ENCODE results near the gene DLG2.

The DLG2 gene

GRCh38 chr11:84719935-84720577 is 907.1 kb downstream of the DLG2 start:
- no peak for DNase-seq

GRCh38 chr11:84714316-84714780 is 912.8 kb downstream of the DLG2 start:
- DNase-seq, result peak; percentile 53

DNA sequence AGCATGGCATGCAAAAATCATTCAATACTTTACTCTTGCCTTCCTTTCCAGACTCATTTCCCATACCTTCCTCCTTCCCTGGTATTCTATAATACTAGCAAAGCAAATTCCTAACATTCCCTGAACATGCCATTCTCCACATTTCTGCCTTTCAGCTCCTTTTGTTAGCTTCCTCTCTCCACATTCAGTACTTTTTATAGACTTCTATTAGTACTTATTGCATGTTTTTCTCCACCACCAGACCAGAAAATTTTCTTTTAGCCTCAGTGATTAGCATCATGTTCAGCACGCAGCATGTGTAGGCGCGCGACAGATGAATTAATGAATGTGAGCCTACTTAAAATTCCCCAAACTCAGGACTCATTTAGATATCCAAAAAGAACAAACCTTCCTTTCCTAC is 935.3 kb downstream of the DLG2 start:
- DNase-seq, result no peak

- no peak for DNase-seq
These were observed 939.7 kb downstream of the DLG2 start for GRCh38 chr11:84687433-84687832.

DNA sequence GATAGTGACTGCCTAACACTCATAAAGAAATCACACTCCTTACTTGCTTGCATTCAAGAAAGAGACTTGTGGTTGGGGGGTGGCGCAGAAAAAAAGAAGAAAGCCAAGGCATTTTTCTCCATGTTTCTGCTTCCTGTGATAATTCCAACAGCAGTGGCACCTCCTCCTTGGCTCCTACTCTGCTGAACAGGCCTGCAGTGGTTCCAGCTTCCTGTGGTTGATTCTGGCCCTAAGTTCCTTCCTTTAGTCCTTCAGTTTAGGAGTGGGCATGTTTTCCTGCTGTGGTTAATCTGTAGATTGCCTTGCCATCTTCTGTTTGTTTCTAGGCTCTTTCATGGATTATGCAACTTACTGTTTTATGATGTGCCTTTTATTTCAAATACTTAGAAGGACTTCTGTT is 940.4 kb downstream of the DLG2 start:
- no peak for DNase-seq

- no peak for DNase-seq
These were observed 941.2 kb downstream of the DLG2 start for GRCh38 chr11:84685976-84686375.

DNA sequence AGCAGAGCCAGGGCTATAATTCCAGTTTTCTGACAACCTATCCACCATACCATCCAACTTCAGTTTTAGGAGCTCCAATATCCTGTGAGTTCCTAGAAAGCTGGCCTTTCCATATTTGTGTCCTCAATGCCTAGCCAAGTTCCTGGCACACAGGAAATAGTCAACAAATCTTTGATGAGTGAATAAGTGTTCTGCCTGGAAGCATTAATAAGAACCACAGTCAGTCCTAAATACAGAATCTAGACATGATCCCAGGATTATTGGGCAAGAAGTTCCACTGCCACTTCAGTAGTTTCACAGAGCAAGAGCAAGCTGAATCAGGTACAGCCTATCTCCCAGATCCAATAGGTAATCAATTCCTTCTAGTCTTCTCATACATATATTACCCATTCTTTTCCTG is 942.0 kb downstream of the DLG2 start:
- DNase-seq, result no peak

DNA sequence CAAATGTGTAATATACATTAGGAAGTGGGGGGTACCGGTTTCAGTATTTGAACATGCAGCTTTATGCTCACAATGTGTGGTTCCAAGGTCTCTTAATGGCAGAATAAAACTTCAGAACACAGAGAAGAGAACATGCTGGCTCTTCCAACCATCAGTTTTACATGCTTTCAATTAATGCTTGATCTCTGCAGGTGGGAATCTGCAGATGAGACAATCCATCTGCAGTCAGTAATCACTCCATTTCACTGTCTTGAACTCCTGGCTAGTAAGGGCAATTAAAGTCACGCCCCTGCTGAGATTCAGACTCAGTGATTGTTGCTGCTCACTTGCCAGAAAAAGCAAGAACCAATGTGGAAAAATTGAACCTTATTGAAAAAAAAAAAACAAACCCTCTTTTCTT is 945.7 kb downstream of the DLG2 start:
- DNase-seq, result no peak

GRCh38 chr11:84675396-84676025 is 951.6 kb downstream of the DLG2 start:
- no peak for DNase-seq

DNA sequence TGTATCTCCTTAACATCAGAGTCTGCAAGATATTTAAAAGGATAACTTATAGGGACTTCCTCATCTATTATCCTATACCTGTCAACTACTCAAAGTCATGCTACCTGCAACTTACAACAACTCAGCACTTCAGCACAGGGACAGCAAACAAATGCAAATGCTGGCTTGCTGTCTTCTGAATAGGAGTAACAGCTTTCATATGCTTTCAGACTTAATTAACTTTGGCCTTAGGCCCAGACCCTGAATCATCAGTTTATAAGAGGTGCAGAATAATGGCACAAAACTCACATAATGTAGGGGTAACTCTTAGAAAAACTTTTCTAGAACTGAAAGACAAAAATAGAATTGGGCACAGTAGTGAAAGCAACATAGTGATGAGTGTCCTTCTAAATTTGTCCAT is 953.4 kb downstream of the DLG2 start:
- DNase-seq, result no peak

DNA sequence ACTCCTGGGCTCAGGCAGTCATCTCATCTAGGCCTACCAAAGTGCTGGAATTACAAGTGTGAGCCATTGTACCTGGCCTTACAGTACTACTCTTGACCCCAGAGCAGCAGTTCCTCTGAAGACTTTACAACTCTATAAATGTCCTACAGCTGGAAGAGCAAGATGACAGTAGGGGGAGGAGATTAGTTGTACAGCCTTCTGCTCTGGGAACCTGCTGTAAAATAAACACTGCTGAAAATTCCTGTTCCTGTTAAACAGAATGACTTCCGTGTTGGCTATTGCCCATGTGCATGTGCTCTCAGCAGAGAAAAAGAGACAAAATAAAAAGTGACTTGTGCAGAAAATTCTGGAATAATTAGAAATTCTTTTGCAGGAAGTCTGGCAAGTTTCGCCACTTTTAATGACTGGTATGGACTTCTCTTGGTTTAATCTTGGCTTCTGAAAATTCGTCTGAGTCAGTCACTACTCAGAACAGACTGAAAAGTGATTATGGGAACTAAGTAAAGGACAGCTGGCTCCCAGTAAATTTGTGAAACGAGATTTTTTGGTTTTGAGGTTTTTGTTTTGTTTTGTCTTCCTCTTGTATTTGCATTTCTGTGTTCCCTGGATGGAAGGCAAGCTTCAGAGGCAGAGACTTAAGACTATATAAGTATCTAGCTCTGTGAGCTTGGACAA is 955.7 kb downstream of the DLG2 start:
- DNase-seq, result no peak

DNA sequence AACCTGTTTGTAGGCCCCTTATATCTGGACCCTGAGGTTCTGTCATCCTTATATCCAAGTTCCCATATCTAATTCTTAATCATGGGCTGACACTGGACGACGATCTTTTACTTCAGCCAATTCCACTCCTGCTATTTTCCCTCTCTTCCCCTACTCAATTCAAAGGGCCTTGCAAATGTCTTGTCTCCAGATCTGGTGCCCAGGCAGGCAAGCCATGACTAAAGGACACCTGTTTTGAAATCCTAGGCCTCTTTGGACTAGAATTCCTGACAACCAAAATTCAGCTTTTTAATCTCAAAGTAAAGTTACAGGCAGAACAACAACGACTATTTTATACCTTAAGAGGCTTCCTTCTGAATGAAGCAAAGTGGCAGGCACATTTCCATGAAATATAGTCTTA is 963.4 kb downstream of the DLG2 start:
- DNase-seq, result no peak

GRCh38 chr11:84660257-84660977 is 966.7 kb downstream of the DLG2 start:
- no peak for DNase-seq

DNA sequence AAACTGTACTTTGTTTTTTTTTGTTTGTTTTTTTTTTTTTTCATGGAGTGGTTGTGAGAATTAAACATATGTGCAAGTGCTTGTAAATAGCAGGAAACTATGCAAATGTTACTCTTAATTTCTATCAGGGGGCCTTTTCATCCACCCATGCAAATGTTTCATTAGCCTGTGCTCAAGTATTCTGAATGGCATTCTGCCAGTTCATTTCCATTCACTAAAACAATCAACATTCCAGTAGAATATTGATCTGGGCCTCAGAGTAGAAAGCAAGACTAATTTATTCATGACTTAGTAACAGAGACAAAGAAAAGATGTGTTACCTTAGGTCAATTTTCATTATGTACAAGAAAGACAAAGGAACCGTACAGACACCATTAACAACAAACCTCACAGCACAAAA is 971.4 kb downstream of the DLG2 start:
- DNase-seq, result no peak

- DNase-seq, result no peak
These were observed 978.7 kb downstream of the DLG2 start for GRCh38 chr11:84648471-84648870.

- no peak for DNase-seq
These were observed 981.0 kb downstream of the DLG2 start for GRCh38 chr11:84645988-84646694.

- no peak for DNase-seq
These were observed 984.6 kb downstream of the DLG2 start for GRCh38 chr11:84642500-84642899.

- no peak for DNase-seq
These were observed 992.8 kb downstream of the DLG2 start for GRCh38 chr11:84634309-84634708.

- no peak for DNase-seq
These were observed 998.1 kb downstream of the DLG2 start for GRCh38 chr11:84628871-84629620.

GRCh38 chr11:84626256-84626655 is 1000.9 kb downstream of the DLG2 start:
- no peak for DNase-seq

GRCh38 chr11:84612645-84613044 is 1014.5 kb downstream of the DLG2 start:
- no peak for DNase-seq

DNA sequence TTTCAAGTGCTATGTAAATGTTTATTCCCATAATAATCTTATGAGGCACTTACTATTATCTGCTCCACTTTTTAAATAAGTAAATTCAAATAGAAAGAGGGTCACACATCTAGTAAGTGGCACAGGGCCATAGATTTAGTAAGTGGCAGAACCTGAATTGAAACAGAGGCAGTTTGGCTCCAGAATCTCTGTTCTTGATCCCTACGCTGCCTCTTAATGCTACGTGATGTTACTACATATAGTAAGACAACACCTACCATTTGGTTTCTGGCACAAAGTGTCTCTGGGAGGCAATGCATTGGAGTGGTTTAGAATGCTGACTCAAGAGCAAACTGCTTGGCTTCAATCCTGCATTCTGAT is 1018.3 kb downstream of the DLG2 start:
- DNase-seq, result no peak
